Ascending aorta (tissue), 2 donors: ENCODE measurements around the gene PACSIN1. TPM values are rescaled to one million over a fixed set of nuclear protein-coding genes. Genes with fewer than 3 reads are reported as not detected.

Experiments
- DNase-seq, 2 donors: peaks; one replicate each; pipeline ENCODE4 v3.0.0-alpha.2; 2019; ENCODE audit warnings: low spot score in 2 of 2
- H3K27ac ChIP-seq, 2 donors: fragments of 200-600 bp; sonication (generic); one replicate each; pipeline ENCODE4 v1.5.1; 2016 to 2017; ENCODE audit warnings: mild to moderate bottlenecking in 1 of 2
- H3K27me3 ChIP-seq: fragments of 200-600 bp; sonication (generic); one replicate; pipeline ENCODE4 v1.5.1; 2017
- H3K36me3 ChIP-seq, 2 donors: fragments of 200-600 bp; sonication (generic); one replicate each; pipeline ENCODE4 v1.5.1; 2016
- H3K4me1 ChIP-seq, 2 donors: fragments of 200-600 bp; sonication (generic); one replicate each; pipeline ENCODE4 v1.5.1; 2016 to 2017; ENCODE audit warnings: mild to moderate bottlenecking in 1 of 2
- H3K4me3 ChIP-seq, 2 donors: fragments of 200-600 bp; sonication (generic); one replicate each; pipeline ENCODE4 v1.5.1; 2016 to 2017; ENCODE audit warnings: mild to moderate bottlenecking in 1 of 2
- H3K9me3 ChIP-seq, 2 donors: fragments of 200-600 bp; sonication (generic); one replicate each; pipeline ENCODE4 v1.5.1; 2016
- CTCF ChIP-seq, 3 experiments: fragments of 200-600 bp in 2 of 3; fragments of 450-650 bp in 1 of 3; sonication (generic) in 2 of 3; IDR thresholded peaks; one replicate each; pipeline ENCODE4 v1.5.1; 2016 to 2019; ENCODE audit warnings: antibody characterized with exemption in 3 of 3, mild to moderate bottlenecking in 1 of 3, moderate library complexity in 1 of 3
- intact Hi-C: fragments of 100-400 bp; cut with DNase I; formaldehyde crosslinking; loops from one replicate; pipeline ENCODE4 v1.15.1; 2023
- total RNA-seq: library from RNA; depleted of rRNA; stranded (reverse); fragments of >200 nt; gene quantifications from one replicate; pipeline ENCODE4 v1.1.0, GENCODE V29; 2016

Gene PACSIN1
- total RNA-seq, 1 donor from 2014 or later = not detected

GRCh38 chr6:34563513-34563870 lies 97.6 kb downstream of the PACSIN1 start:
- intact Hi-C loops = no loop called here
- H3K27ac ChIP-seq = no peak overlapping the region
- no peaks in the 10 kb centered on the region for H3K36me3 ChIP-seq
- TF ChIP-seq CTCF (IDR thresholded peaks at IDR 0.05) = no peak
- H3K4me3 ChIP-seq = no peak overlapping the region
- H3K4me1 ChIP-seq = no peaks in the 10 kb centered on the region
- no peaks in the 10 kb centered on the region for H3K27me3 ChIP-seq
- H3K9me3 ChIP-seq = no peaks in the 10 kb centered on the region
- DNase-seq = no peak

- Histone ChIP-seq H3K27me3 (no peaks in the 10 kb centered on the region), H3K27ac (no peak overlapping the region), H3K36me3 (no peaks in the 10 kb centered on the region), H3K4me1 (no peaks in the 10 kb centered on the region), H3K9me3 (no peaks in the 10 kb centered on the region), H3K4me3 (no peak overlapping the region)
- no peak for DNase-seq
- TF ChIP-seq CTCF (IDR thresholded peaks at IDR 0.05) = no peak
- intact Hi-C loops = no loop called here
Observed at GRCh38 chr6:34564181-34564580, 98.3 kb downstream of the PACSIN1 start.

GRCh38 chr6:34565722-34566137 lies 99.9 kb downstream of the PACSIN1 start:
- Histone ChIP-seq H3K9me3 (no peaks in the 10 kb centered on the region), H3K4me3 (no peak overlapping the region), H3K4me1 (no peaks in the 10 kb centered on the region), H3K27ac (no peak overlapping the region), H3K27me3 (no peaks in the 10 kb centered on the region), H3K36me3 (no peaks in the 10 kb centered on the region)
- TF ChIP-seq CTCF (IDR thresholded peaks at IDR 0.05) = no peak
- intact Hi-C loops = no loop called here
- no peak for DNase-seq

GRCh38 chr6:34566830-34567546 lies 101.1 kb downstream of the PACSIN1 start:
- Histone ChIP-seq H3K27ac (no peak overlapping the region), H3K4me3 (no peak overlapping the region), H3K36me3 (no peaks in the 10 kb centered on the region), H3K4me1 (no peaks in the 10 kb centered on the region), H3K27me3 (no peaks in the 10 kb centered on the region), H3K9me3 (no peaks in the 10 kb centered on the region)
- intact Hi-C loops = no loop called here
- TF ChIP-seq CTCF (IDR thresholded peaks at IDR 0.05) = no peak
- no peak for DNase-seq

- Histone ChIP-seq H3K4me3 (no peak overlapping the region), H3K4me1 (no peaks in the 10 kb centered on the region), H3K27me3 (no peaks in the 10 kb centered on the region), H3K36me3 (no peaks in the 10 kb centered on the region), H3K9me3 (no peaks in the 10 kb centered on the region), H3K27ac (no peak overlapping the region)
- intact Hi-C loops = no loop called here
- DNase-seq = no peak
- TF ChIP-seq CTCF (IDR thresholded peaks at IDR 0.05) = no peak
Observed at GRCh38 chr6:34568341-34569201, 102.7 kb downstream of the PACSIN1 start.
